ENCODE data around the gene LTBR. TPM values are rescaled to one million over a fixed set of nuclear protein-coding genes. Genes with fewer than 3 reads are reported as not detected.
"Not testable (repeated sequence)": the region's sequence is repeated elsewhere in the genome, so short reads cannot be mapped to it uniquely, and the experiment has no call there.

Gene LTBR
- total RNA-seq, 1 donor from 2014 or later = 23.5 TPM

- peak overlapping the region; percentile 90 for H3K4me3 ChIP-seq
- peak overlapping the region; percentile 99 for H3K27ac ChIP-seq (replicated peaks)
- TF ChIP-seq, protein P1, sequence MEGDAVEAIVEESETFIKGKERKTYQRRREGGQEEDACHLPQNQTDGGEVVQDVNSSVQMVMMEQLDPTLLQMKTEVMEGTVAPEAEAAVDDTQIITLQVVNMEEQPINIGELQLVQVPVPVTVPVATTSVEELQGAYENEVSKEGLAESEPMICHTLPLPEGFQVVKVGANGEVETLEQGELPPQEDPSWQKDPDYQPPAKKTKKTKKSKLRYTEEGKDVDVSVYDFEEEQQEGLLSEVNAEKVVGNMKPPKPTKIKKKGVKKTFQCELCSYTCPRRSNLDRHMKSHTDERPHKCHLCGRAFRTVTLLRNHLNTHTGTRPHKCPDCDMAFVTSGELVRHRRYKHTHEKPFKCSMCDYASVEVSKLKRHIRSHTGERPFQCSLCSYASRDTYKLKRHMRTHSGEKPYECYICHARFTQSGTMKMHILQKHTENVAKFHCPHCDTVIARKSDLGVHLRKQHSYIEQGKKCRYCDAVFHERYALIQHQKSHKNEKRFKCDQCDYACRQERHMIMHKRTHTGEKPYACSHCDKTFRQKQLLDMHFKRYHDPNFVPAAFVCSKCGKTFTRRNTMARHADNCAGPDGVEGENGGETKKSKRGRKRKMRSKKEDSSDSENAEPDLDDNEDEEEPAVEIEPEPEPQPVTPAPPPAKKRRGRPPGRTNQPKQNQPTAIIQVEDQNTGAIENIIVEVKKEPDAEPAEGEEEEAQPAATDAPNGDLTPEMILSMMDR (IDR thresholded peaks at IDR 0.05; ENCODE audit: borderline replicate concordance) = no peak
- no peaks in the 10 kb centered on the region for H3K27me3 ChIP-seq (ENCODE audit: low read depth)
- H3K36me3 ChIP-seq = peaks cover 35% of the 10 kb centered on the region
- peaks cover 88% of the 10 kb centered on the region for H3K4me1 ChIP-seq
- H3K9me3 ChIP-seq (replicated peaks) = no peaks in the 10 kb centered on the region
- DNase-seq = peak; percentile 93
- intact Hi-C loops (cut with micrococcal nuclease) = loop anchor here (10.0 kb wide), 1 partner anchor 49 kb away; the partner anchor contains the start of gene LTBR
Observed at GRCh38 chr12:6336079-6336888, 47.7 kb upstream of the LTBR start.

GRCh38 chr12:6336889-6337853 lies 46.8 kb upstream of the LTBR start:
- H3K4me1 ChIP-seq = peaks cover 93% of the 10 kb centered on the region
- no peaks in the 10 kb centered on the region for H3K9me3 ChIP-seq (replicated peaks)
- no peaks in the 10 kb centered on the region for H3K27me3 ChIP-seq (ENCODE audit: low read depth)
- H3K27ac ChIP-seq (replicated peaks) = peak overlapping the region; percentile 99
- peak overlapping the region; percentile 90 for H3K4me3 ChIP-seq
- peaks cover 26% of the 10 kb centered on the region for H3K36me3 ChIP-seq
- intact Hi-C loops (cut with micrococcal nuclease) = loop anchor here (10.0 kb wide), 1 partner anchor 48 kb away; the partner anchor contains the start of gene LTBR
- DNase-seq = no peak
- TF ChIP-seq, protein P1 (IDR thresholded peaks at IDR 0.05; ENCODE audit: borderline replicate concordance) = no peak

GRCh38 chr12:6337958-6338433 lies 46.0 kb upstream of the LTBR start:
- no peak for DNase-seq
- Histone ChIP-seq H3K4me1 (peaks cover 99% of the 10 kb centered on the region), H3K27ac (replicated peaks) (peak overlapping the region; percentile 99), H3K4me3 (peak overlapping the region; percentile 90), H3K36me3 (peaks cover 18% of the 10 kb centered on the region), H3K27me3 (ENCODE audit: low read depth) (no peaks in the 10 kb centered on the region), H3K9me3 (replicated peaks) (no peaks in the 10 kb centered on the region)
- intact Hi-C loops (cut with micrococcal nuclease) = loop anchor here (10.0 kb wide), 1 partner anchor 47 kb away; the partner anchor contains the start of gene LTBR
- TF ChIP-seq, protein P1 (IDR thresholded peaks at IDR 0.05; ENCODE audit: borderline replicate concordance) = no peak

DNA sequence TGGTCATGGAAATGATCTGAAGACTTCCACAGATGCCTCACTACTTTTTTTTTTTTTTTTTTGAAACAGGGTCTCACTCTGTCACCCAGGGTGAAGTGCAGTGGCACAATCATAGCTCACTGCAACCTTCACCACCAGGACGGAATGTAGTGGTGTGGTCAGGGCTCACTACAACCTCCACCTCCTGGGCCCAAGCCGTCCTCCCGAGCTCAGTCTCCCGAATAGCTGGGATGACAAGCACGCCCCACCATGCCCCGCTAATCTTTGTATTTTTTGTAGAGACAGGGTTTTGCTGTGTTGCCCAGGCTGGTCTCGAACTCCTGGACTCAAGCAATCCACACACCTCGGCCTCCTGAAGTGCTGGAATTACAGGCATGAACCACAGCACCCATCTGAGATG lies 45.4 kb upstream of the LTBR start:
- H3K4me1 ChIP-seq = peaks cover 99% of the 10 kb centered on the region
- H3K36me3 ChIP-seq = peaks cover 12% of the 10 kb centered on the region
- intact Hi-C loops (cut with micrococcal nuclease) = loop anchor here (10.0 kb wide), 1 partner anchor 46 kb away; the partner anchor contains the start of gene LTBR
- not testable (repeated sequence) for DNase-seq; H3K27me3 ChIP-seq (ENCODE audit: low read depth); H3K9me3 ChIP-seq (replicated peaks)
- peak overlapping the region; percentile 99 for H3K27ac ChIP-seq (replicated peaks)
- H3K4me3 ChIP-seq = peak overlapping the region; percentile 90

DNA sequence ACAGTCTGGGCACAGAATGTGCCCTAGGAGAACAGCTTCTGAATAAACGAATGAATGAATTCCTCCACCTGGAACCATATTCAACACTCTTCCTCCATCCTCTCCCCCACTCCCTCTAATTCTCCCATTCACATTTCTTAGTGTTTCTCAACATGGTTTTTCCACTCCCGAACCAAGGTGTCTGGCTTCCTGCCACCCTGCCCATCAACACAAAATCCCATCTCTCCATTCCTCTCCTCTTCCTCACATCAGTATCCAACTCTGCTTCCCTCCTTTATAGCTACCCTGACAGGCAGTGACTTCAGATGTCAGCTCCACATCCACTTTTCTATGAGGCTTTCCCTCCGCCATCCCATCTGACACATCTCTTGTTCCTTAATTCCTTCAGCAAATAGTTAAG lies 45.0 kb upstream of the LTBR start:
- Histone ChIP-seq H3K27ac (replicated peaks) (peak overlapping the region; percentile 99), H3K4me1 (peaks cover 99% of the 10 kb centered on the region), H3K27me3 (ENCODE audit: low read depth) (no peaks in the 10 kb centered on the region), H3K36me3 (peaks cover 8% of the 10 kb centered on the region), H3K9me3 (replicated peaks) (no peaks in the 10 kb centered on the region), H3K4me3 (peak overlapping the region; percentile 90)
- intact Hi-C loops (cut with micrococcal nuclease) = loop anchor here (10.0 kb wide), 1 partner anchor 46 kb away; the partner anchor contains the start of gene LTBR
- TF ChIP-seq, protein P1 (IDR thresholded peaks at IDR 0.05; ENCODE audit: borderline replicate concordance) = no peak
- DNase-seq = no peak

All from left ventricle myocardium inferior (tissue), 1 donor.